GM18519 (cell line): ENCODE data around the gene TMPRSS11D.

Experiments used
- ATAC-seq: cut with Tn5 transposase; IDR thresholded peaks from one replicate; pipeline ENCODE4 v1.9.1; 2021; ENCODE audit warnings: mild to moderate bottlenecking, moderate library complexity; ENCODE audit not compliant: unreplicated experiment, low FRiP score

TMPRSS11D gene

DNA sequence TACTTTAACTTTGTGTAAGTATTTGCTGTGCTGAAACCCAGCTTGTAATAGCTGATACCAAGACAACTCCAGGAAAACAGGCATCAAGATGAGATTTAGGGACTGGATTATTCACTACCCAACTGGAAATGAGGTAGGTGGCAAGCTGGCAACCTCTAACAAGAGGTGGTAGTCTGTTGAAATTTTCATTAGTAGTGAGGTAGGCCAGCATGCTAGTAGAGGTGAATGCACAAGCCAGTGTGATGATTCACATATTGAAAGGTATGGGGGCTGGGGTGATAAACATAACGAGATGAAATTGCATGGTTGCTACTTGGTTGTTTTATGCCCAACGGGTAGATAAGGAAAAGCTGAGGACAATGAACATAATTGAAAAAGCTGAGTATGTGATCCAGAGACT is 8.5 kb upstream of the TMPRSS11D start:
- no peak for ATAC-seq

DNA sequence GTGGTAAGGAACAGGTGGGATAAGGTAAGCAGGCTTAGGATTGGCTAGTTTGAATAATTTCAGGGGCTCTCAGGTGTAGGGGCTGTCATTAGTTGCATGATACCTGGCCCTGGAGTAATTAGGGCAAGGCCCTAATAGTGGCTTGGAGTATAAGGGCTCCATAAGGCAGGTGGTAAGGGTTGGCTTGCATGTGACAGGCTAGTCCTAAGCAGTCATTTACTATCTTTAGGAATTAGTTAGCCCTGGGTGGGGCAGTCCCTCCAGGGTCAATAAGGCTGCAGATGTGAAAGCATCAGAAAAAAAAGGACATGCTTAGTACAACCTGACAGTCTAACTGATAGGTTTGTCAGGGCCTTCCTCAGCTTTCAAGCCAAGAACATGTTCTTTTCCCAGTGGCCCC is 7.8 kb upstream of the TMPRSS11D start:
- no peak for ATAC-seq

DNA sequence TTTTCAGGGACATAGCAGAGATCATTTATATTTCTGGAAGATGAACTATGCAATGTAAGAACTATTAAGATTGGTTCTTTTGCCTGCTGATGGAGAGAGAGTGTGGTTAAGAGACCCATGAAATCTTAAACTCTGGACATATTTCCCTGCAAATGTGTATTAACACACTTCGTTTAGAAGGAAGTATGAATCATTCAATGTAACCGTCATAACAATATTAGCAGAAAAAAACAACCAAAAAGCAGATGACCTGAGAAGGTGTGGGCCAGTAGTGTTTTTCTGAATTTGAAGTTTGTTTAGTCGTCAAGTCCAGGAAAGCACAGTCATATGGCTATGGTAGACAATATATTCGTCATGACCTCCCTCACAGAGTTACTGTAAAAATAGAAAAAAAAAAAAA is 2.5 kb upstream of the TMPRSS11D start:
- ATAC-seq = no peak

DNA sequence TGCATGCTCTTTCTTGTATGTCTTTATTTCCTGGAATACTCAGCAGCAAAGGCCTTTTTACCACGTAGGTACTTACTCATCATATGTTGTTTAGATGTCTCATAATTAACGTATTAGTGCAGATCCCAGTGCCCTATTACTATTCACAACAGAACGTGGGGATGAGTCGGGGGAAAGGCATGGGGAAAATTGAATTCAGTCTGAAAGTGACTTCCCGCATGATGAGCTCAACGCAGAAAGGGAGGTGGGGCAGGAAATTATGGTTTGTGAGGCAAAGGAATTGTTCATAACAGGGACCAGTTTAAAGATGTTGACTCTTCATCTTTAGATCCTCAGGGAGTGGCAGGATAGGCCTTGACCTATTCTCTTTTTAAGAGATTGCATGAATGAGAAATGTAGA is 2.0 kb upstream of the TMPRSS11D start:
- ATAC-seq = no peak

DNA sequence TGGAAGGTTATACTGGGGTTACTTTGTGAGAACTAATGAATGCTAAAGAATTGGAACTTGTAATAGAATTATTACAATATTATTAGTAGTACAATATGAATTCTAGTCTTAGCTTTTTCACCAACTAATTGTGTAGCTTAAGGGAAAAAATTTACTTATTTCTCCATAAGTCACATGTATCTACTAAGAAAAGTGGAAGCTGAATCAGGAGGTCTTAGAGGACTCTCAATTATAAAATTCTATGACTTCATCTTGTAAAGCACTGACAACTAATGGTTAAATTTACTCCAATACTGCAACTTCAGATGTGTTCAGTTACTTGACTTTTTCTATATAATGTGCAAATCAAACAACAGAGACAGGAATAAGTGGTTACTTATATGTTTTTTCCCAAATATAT is 899 bp upstream of the TMPRSS11D start:
- no peak for ATAC-seq

DNA sequence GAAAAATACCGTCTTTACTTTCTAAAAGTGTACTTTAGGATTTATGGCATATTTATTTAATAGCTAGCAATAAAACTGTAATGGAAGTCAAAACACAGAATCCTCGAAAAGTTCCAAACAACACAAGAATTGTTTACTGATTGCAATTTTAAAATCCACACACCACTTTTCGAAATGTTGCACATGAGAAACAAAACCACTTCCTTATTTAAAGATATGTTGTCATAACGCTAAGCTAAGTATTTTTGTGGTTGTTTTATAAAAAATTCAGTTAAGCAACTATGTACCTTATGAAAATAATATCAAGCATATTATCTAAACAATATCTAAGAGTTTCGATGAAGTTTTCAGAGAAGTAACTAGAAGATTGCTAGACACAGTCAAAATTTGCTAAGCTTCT is 344 bp downstream of the TMPRSS11D start:
- ATAC-seq = no peak

DNA sequence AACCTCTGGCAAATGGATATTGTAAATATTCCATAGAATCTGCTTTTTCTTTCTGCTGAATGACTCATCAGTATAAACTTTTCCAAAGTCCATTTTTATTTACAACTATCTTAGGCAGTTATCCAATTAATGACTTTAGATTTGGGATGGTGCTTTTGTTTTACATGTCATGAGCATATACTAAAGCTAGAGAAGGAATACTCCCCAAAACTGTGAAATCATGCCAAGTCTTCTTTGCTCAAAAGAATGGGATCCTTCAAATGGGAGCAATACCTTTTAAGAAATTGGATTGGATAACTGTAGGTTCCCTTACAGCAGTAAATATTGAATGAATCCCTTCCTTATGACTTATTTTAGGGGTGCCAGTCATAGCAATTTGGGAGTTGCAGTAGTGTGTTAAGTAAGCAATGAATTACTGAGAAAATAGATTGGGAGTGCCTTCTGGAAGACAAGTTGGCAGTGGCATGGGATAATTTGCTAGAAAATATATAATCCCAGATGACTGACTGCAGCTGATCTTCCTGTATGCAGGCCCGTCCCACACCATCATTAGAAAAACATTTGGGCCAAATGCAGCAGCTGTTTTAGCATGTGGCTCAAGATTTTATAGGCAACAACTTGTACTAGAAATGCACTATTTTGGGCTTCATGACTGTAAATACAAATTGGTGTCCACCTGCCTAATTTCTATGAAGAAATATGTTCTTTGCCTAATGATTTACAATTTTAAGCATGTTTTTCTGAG is 2.8 kb downstream of the TMPRSS11D start:
- no peak for ATAC-seq

DNA sequence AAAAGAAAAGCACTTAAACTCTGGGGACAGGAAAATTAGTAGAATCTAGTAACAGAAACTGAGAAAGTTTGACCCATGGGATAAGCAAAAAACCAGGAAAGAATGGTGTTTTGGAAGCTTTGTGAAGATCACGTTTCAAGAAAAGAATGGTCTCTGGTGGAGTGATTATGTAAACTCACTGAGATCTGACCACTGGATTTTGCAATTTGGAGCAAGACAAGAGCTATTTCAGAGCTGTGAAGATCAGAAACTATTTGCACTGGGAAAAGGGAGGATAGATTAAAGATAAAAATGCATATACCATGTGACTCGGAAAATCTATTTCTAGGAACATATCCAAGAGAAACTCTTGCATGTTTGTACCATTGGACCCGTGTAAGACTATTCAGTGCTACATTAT is 4.3 kb downstream of the TMPRSS11D start:
- ATAC-seq = no peak

DNA sequence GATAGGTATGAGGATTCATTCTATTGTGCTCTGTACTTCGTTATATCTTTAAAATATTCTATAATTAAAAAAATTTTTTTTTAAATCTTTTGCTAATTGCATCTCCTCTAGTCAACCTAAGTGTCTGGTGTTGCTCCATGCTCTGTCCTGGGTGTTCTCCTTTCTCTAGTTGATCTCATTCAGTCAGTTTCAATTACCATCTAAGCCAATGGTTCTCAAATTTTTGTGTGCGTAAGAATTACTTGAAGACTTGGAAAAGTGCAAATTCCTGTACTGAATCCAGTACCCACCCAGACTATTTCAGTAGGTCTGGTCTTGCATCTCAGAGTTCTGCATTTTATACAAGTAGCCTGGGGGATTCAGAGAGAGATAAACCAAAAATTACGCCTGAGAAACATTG is 6.7 kb downstream of the TMPRSS11D start:
- ATAC-seq = no peak

DNA sequence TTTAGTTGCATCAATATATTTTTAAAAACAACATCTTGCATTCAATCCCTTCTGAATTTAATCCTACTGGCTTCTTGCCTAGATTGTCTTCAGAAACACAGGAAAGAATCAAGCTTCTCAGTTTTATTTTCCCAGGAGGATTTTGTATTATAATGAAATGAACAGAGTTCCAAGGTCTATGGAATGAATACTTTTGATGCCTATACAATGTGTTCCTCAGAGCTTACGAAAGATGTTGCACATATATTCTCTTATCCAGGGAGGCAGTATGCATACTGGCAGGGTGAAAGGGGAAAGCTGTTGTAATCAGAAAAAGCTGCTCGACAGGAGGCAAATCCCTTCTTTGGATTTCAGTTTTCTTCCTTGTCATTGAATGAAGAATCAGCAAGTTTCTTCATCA is 8.8 kb downstream of the TMPRSS11D start:
- ATAC-seq = no peak

DNA sequence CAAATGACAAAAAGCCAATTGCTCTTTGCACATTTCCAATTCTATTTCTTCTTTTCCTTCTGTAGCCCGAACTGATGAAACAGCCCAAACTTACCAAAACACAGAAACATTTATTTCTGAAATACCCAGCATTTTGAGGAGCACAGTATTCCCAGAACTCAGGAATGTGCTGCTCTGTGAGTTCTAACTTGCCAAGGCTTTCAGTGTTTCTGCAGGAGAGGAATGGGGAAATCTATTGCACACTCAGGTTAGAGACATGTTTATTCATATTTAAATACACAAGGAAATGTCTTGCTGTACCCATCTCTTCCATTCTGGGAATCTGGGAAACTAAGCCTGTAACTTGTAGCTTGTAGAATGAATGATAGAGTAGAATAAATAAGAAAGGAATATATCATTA is 10.7 kb downstream of the TMPRSS11D start:
- ATAC-seq = no peak

DNA sequence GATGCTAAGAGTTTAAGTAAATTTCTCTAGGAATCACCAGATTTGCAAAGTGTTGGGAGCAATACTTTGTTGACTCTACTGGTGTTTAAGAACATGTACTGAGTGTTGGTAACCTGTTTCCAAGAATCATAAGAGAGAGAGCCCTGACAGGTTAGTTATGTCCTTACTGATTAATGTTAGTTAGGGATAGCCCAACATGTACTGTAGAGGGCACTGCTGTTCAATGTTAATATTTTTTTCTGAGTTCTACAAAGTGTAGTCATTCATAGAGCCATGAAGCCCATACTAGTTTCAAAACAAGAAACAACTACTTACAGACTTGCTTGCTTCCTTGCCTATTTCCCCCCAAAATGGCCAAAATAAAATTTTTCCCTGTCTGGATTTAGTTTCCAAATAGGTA is 11.9 kb downstream of the TMPRSS11D start:
- ATAC-seq = peak; percentile 97

DNA sequence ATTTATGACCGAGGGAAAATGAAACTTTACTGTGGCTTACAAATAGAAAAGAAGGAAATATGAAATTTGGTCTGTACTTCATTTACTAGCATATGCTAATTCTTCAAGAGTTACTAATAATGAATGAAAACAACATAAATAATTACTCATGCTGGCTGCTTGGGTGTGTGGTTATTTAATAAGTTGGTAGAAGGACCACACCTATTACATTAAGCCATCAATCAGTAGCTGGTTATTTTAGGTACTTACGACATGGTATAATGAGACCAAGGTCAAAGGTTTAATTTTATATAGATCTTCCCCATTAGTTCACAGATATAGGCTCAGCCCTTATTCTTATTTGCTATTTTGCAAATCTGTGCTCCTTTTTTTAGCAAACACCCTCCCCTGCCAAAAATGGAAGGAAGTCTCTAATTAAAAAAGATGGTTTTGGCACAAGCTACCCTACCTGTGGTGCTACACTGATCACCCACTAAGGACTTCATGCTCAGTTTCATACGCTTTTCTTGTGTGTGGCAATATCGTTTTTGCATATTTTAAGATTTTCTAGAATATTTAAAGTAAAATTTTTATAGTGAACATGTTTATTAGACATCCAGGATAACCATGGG is 14.1 kb downstream of the TMPRSS11D start:
- ATAC-seq = no peak

DNA sequence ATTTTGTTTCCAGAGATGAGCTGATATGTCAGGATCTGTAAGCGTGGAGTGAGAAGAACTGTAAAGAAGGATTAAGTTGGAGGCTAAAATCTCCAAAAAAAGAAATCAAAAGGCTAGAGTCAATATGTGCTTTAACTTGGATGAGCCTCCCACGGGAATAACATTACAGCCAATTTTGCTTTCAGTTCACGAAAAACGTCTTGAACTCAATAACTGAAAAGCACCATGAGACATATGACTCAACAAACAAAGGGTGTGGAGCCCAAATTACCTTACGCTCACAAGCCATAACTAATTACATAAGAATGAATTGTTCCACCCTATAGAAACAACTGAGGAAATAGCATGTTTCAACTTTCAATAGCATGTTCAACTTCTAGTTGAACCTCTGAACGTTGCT is 22.3 kb downstream of the TMPRSS11D start:
- ATAC-seq = no peak

DNA sequence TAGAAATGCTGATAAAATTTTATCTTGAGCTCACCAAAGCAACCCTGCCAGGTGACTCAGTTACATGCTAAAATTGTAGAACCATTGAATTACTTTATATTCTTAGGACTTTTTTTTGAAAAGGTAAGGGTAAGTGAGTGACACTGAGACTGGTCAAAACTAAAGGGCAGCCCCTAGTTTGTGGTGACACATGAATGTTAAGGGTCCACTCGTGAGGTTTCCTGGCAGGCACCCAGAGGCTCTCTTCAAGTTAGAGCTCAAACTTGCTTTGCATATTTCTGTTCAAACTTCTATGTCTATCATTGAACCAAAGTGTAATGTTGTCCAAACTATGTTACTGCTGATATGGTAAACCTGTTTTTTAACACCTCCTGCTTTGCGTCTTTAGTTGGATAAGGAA is 30.5 kb downstream of the TMPRSS11D start:
- ATAC-seq = no peak

DNA sequence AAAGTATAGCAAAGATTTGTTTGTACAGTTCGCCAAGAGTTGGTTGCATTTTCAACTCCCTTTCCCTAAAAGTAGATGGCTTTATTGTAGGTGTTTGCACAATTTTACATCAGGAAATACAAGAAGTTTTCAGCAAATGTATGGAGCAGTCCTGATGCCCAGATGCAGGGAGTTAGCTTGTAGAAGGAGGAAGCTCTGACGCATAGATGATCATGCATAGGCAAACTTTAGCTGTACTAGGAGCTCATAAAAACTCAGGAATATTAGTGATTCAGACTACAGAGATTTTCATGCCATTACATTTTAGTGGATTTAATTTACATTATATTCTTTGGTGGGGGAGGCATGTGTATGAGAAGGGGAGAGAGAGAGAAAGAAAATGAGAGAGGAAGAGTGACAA is 62.9 kb downstream of the TMPRSS11D start:
- ATAC-seq = no peak

DNA sequence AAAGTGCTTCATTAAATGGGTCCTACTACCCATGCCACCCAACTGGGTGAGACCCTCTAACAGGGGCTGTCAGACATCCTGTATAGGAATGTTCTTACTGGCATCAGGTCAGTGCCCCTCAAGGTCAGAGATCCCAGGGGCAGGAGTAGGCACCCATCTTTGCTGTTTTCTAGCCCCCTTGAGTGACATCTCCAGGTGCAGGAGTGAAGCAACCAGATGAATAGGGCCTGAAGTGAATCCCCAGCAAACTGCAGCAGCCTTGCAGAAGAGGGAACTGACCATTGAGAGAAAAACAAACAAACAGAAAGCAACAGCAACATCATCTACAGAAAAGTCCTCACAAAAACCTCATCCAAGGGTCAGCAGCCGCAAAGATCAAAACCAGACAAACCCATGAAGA is 73.8 kb downstream of the TMPRSS11D start:
- ATAC-seq = no peak

DNA sequence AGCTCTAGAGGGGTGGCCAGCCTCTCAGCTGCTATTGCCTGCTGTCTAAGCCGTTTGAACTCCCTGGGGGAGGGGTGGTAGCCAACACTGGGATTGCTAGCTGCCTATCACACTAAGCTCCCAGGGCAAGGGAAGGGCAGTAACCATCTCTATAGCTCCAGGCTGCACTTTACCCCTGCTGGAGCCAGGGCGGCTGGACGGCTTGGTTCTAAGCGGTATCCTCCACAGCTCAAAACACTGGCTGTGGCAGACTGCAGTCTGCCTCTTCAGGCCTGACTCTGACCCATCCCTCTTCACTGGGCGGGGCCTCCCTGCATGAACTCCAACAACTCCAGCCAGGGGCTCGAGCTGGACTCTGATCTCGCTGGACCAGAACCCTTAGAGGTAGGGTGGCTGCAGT is 74.3 kb downstream of the TMPRSS11D start:
- no peak for ATAC-seq

DNA sequence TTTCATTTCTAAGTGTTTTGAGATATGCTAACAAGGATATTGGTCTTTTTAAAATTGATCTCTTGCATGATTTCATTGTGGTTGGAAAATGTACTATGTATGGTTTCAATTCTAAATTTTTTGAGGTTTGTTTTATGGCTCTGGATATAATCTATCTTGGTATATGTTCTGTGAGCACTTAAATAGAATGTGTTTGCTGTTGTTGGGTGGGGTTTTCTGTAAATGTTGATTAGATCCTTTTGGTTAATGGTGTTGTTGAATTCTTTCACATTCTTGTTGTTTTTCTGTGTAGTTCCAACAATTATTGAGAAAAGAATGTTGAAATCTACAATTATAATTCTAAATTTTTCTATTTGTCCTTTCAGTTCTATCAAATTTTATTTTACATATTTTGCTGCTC is 87.0 kb downstream of the TMPRSS11D start:
- ATAC-seq = no peak

DNA sequence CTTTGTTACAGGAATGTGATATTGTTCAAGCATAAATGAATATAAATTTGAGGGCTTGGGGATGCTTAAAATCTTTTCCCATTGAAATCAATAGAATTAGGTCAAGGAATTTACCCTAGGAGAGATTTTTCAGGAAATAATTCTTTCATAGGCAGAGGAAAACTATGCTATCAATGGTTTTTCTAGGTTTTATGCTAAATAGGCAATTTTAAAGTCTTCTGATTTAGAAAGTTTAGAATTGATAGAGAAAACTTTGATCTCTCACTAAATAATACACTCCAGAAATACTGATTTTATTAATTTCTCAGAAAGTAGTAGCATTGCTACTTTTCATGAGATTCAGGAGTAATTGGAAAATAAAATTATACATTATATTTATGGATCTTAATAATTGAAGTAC is 93.1 kb downstream of the TMPRSS11D start:
- ATAC-seq = no peak

DNA sequence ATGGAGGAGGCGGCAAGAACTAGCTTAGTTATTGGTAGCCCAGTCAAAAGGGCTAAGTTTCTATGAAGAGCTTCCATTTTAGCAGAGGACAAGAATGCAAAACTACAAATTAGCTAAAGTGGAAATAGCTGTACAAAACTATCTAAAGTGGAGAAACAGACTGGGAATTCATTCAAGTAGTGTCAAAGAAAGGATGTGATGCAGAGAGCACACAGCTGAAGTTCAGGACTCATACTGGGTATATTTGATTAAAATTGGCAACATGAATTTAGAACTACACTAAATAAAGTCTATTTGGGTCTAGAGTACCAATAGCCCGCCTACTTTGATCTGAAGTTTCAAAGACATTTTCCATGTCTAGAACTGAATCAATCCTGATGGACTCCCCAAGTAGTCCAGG is 96.5 kb downstream of the TMPRSS11D start:
- ATAC-seq = no peak

DNA sequence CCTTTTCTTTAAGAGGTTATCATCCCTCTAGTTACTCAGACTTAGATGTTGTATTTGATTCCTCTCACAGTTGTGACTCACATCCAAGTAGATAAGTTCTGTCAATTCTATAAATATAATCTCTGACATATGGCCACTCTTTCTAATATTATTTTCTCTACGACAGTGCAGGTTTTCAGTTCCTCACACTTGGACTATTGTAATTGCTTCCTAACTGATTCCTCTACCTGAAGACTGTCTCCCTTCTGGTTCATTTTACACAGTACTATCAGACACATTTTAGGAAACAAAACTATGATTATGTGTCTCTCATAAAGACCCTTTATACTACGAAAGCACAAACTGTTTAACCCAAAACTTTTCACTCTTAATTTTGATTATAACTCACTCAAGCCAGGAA is 98.3 kb downstream of the TMPRSS11D start:
- ATAC-seq = no peak

DNA sequence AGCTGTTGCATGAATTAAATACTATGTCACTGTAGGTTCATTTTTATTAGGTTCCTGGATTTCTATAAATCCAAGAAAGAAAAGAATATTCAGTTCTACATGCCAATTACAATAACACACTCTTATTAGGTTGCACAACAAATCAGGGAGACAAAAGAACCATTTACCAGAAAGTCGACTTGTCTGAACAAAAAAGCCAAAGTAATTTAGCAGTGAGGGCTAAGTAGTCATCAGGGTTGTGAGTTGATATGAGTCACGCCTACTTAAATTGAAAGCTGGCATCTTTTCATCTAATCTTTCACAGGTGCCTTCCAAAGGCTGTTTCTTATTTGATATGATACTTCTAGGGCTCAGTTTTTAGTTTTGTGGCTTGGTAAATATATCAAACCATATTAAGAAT is 104.2 kb downstream of the TMPRSS11D start:
- no peak for ATAC-seq
